ENCODE results near the gene MRPL58. TPM values are rescaled to one million over a fixed set of nuclear protein-coding genes. Genes with fewer than 3 reads are reported as not detected.
A peak's percentile ranks its signal among the peaks of the same experiment; 100 is the strongest.

The MRPL58 gene
- polyA plus RNA-seq, 3 donors = 18.9 to 52.6 (median 44.4) TPM

DNA sequence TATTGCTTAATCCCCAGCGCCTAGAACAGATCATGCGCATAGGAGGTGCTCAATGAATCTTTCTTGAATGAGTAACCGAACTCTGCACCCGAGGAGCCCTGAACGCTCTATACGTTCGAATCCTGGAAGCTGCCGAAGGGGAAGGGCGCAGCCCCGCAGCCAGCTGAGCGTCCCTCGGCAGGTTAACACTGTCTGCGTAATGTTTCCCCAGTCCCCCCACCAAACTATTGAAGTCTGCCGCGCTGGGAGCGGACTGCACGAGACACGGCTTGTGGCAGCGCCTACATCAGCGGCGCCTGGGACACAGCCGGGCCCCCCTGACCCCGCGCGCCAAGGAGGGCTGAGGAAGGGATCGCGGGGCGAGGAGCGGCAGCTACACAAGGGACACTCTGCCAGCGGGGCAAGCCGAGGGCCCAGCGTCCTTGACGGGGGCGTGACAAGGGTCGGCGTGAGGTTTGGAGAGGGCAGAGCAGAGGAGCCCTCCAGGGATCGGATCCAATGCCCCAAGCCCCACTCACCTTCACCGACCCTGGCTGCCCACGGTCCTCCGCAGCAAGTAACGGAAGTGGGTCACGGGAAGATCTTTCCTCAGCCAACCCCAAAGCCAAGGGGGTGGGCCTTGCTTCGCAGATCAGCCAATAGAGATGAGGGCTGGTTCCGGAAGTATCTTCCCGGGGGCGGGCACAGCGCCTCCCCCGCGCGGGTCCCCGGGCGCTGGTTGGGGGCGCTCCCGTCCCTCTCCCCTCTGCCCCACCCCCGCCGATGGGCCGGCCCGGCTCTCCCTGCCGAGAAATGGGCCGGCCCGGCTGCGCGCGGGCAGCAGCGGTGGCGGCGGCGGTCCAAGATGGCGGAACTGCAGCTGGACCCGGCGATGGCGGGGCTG lies 34.2 kb downstream of the MRPL58 start, which contains the start of the genes ATP5PD and KCTD2:
Gene ATP5PD, minus strand, starts transcription at position 563 of the 883 bp plus-strand sequence. CDS start 4,319 bp downstream, outside the sequence.
Gene KCTD2, plus strand, starts transcription at position 819 of the 883 bp plus-strand sequence. Its CDS starts 26 bp downstream, at position 845.
- WGBS (ENCODE audit: insufficient coverage) = under 1% methylated on average over 43 of the region's 72 CpGs
- peaks cover 41% of the 10 kb centered on the region for H3K79me2 ChIP-seq (ENCODE audit: insufficient read depth, low read length)
- peak; percentile 94 to 96 (median 94) for DNase-seq
- peaks cover 20 to 31% of the 10 kb centered on the region in 2 donors for H3K36me3 ChIP-seq (replicated peaks in 1 of 2; ENCODE audit: control insufficient read depth in 1 of 2, insufficient read depth in 2 of 2, low read length in 2 of 2)
- peak within 1 kb of the TSS; percentile 96 for H3K27ac ChIP-seq (ENCODE audit: low read depth in 1 of 2, low read length in 2 of 2)
- H3K27me3 Mint-ChIP-seq (ENCODE audit: low read depth in 3 of 3) = peaks cover 0 to 2% (median 0%) of the 10 kb centered on the region in 3 donors
- no peaks in the 10 kb centered on the region for H3K27me3 ChIP-seq (ENCODE audit: control insufficient read depth in 2 of 2, insufficient read depth in 2 of 2, low read length in 2 of 2)
- H3K9me3 ChIP-seq (replicated peaks in 1 of 2; ENCODE audit: control insufficient read depth in 1 of 2, insufficient read depth in 1 of 2, low read length in 2 of 2) = no peaks in the 10 kb centered on the region
- H3K4me2 ChIP-seq (replicated peaks; ENCODE audit: extremely low read depth, low read length, poor library complexity, severe bottlenecking) = peak within 1 kb of the TSS; percentile 88
- peak within 1 kb of the TSS; percentile 57 to 100 (median 97) for H3K4me3 ChIP-seq (replicated peaks in 1 of 3; ENCODE audit: low read depth in 2 of 3, low read length in 3 of 3)
- H3K4me1 Mint-ChIP-seq = peaks cover 23% of the 10 kb centered on the region
- peak within 1 kb of the TSS; percentile 93 to 98 (median 97) for H3K27ac Mint-ChIP-seq
- H3K4me3 Mint-ChIP-seq = peak within 1 kb of the TSS; percentile 92 to 94
- H2AFZ ChIP-seq (ENCODE audit: insufficient read depth, low read depth, low read length, poor library complexity, severe bottlenecking) = peak within 1 kb of the TSS; percentile 97
- TF ChIP-seq, protein P1, sequence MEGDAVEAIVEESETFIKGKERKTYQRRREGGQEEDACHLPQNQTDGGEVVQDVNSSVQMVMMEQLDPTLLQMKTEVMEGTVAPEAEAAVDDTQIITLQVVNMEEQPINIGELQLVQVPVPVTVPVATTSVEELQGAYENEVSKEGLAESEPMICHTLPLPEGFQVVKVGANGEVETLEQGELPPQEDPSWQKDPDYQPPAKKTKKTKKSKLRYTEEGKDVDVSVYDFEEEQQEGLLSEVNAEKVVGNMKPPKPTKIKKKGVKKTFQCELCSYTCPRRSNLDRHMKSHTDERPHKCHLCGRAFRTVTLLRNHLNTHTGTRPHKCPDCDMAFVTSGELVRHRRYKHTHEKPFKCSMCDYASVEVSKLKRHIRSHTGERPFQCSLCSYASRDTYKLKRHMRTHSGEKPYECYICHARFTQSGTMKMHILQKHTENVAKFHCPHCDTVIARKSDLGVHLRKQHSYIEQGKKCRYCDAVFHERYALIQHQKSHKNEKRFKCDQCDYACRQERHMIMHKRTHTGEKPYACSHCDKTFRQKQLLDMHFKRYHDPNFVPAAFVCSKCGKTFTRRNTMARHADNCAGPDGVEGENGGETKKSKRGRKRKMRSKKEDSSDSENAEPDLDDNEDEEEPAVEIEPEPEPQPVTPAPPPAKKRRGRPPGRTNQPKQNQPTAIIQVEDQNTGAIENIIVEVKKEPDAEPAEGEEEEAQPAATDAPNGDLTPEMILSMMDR (IDR thresholded peaks at IDR 0.05) = no peak
- peaks cover 16 to 35% of the 10 kb centered on the region in 2 donors for H3K36me3 Mint-ChIP-seq
- no peaks in the 10 kb centered on the region for H3K9me3 Mint-ChIP-seq
- intact Hi-C loops (cut with micrococcal nuclease) = loop anchor here (5.0 kb wide), 1 partner anchor 136 kb away; the partner anchor contains the start of gene SUMO2 (in 2 of the 2)
- peak within 1 kb of the TSS; percentile 97 for H3K9ac ChIP-seq (ENCODE audit: insufficient read depth, low read length, poor library complexity, severe bottlenecking)
- H4K20me1 ChIP-seq (ENCODE audit: insufficient read depth, low read length) = peaks cover 12% of the 10 kb centered on the region
- H3K4me1 ChIP-seq (ENCODE audit: control insufficient read depth in 1 of 2, insufficient read depth in 2 of 2, low read length in 2 of 2) = peaks cover 18 to 25% of the 10 kb centered on the region in 2 donors

DNA sequence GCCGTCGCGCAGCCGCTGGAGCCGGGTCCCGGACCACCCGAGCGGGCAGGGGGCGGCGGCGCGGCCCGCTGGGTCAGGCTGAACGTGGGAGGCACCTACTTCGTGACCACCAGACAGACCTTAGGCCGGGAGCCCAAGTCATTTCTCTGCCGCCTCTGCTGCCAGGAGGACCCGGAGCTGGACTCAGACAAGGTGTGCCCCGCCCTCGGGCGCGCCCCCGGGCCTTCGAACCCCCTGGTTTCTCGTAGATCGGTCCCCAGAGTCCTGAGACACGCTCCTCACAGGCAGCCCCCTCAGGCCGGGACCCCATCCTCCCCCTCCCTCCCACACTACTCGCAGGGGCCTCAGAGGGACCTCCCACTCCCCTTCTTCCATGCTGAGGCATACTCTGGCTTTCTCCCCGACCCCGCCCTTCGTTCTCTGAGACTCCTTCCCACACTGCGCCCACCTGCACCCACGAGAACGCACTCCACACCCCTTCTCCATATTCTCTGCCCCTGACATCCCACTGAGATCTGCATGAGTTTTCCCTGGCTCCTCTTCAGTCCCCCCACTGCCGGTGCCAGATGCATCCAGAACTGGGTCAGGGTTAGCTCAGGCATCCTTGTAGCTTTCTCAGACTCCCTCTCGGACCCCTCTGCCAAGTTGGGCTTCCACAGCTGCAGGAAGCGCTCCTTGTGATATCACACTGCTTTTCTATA lies 35.1 kb downstream of the MRPL58 start:
- Histone ChIP-seq H3K9ac (ENCODE audit: insufficient read depth, low read length, poor library complexity, severe bottlenecking) (peak overlapping the region; percentile 97), H4K20me1 (ENCODE audit: insufficient read depth, low read length) (peaks cover 12% of the 10 kb centered on the region), H2AFZ (ENCODE audit: insufficient read depth, low read depth, low read length, poor library complexity, severe bottlenecking) (peak overlapping the region; percentile 97), H3K4me2 (replicated peaks; ENCODE audit: extremely low read depth, low read length, poor library complexity, severe bottlenecking) (peak overlapping the region; percentile 88), H3K27me3 (ENCODE audit: control insufficient read depth in 2 of 2, insufficient read depth in 2 of 2, low read length in 2 of 2) (no peaks in the 10 kb centered on the region), H3K27ac (ENCODE audit: low read depth in 1 of 2, low read length in 2 of 2) (peak overlapping the region in 1 of 2 donors; percentile 73), H3K4me3 (replicated peaks in 1 of 3; ENCODE audit: low read depth in 2 of 3, low read length in 3 of 3) (peak overlapping the region; percentile 57 to 97 (median 88)), H3K9me3 (replicated peaks in 1 of 2; ENCODE audit: control insufficient read depth in 1 of 2, insufficient read depth in 1 of 2, low read length in 2 of 2) (no peaks in the 10 kb centered on the region), H3K36me3 (replicated peaks in 1 of 2; ENCODE audit: control insufficient read depth in 1 of 2, insufficient read depth in 2 of 2, low read length in 2 of 2) (peaks cover 18 to 31% of the 10 kb centered on the region in 2 donors), H3K4me1 (ENCODE audit: control insufficient read depth in 1 of 2, insufficient read depth in 2 of 2, low read length in 2 of 2) (peaks cover 18 to 25% of the 10 kb centered on the region in 2 donors), H3K79me2 (ENCODE audit: insufficient read depth, low read length) (peaks cover 41% of the 10 kb centered on the region)
- H3K9me3 Mint-ChIP-seq = no peaks in the 10 kb centered on the region
- H3K27ac Mint-ChIP-seq = peak overlapping the region; percentile 46 to 91 (median 78)
- H3K36me3 Mint-ChIP-seq = peaks cover 18 to 35% of the 10 kb centered on the region in 2 donors
- H3K27me3 Mint-ChIP-seq (ENCODE audit: low read depth in 3 of 3) = no peaks in the 10 kb centered on the region
- intact Hi-C loops (cut with micrococcal nuclease) = loop anchor here (5.0 kb wide), 1 partner anchor 135 kb away; the partner anchor contains the start of gene SUMO2 (in 2 of the 2)
- peak overlapping the region; percentile 92 to 93 for H3K4me3 Mint-ChIP-seq
- WGBS (ENCODE audit: insufficient coverage) = 0% methylated on average over 38 of the region's 38 CpGs
- peak in 1 of 3 donors; percentile 20 for DNase-seq
- H3K4me1 Mint-ChIP-seq = peaks cover 23% of the 10 kb centered on the region
- TF ChIP-seq, protein P1 (IDR thresholded peaks at IDR 0.05) = no peak
